Thyroid gland (tissue), 4 donors: ENCODE results near the gene SLC47A2. TPM values are rescaled to one million over a fixed set of nuclear protein-coding genes. Genes with fewer than 3 reads are reported as not detected.
"Not testable (repeated sequence)": the region's sequence is repeated elsewhere in the genome, so short reads cannot be mapped to it uniquely, and the experiment has no call there.

ENCODE experiments used
- DNase-seq, 2 donors: peaks; one replicate each; pipeline ENCODE4 v3.0.0-alpha.2; 2019
- H3K27ac ChIP-seq, 3 donors: fragments of 200-600 bp; sonication (generic); 1 replicate in 2 of 3; 2 replicates in 1 of 3; pipeline ENCODE4 v1.5.1; 2016 to 2019; ENCODE audit warnings: mild to moderate bottlenecking in 1 of 3, moderate library complexity in 1 of 3
- H3K27me3 ChIP-seq: fragments of 200-600 bp; sonication (generic); one replicate; pipeline ENCODE4 v1.5.1; 2019
- H3K36me3 ChIP-seq, 2 donors: fragments of 200-600 bp; sonication (generic); one replicate each; pipeline ENCODE4 v1.5.1; 2016 to 2019
- H3K4me1 ChIP-seq, 2 donors: fragments of 200-600 bp; sonication (generic); one replicate each; pipeline ENCODE4 v1.5.1; 2017 to 2019
- H3K4me3 ChIP-seq, 3 donors: fragments of 200-600 bp; sonication (generic); replicated peaks in 1 of 3; 1 replicate in 2 of 3; 2 replicates in 1 of 3; pipeline ENCODE4 v1.5.1; 2016; ENCODE audit warnings: mild to moderate bottlenecking in 1 of 3
- H3K9me3 ChIP-seq: fragments of 200-600 bp; sonication (generic); one replicate; pipeline ENCODE4 v1.5.1; 2017
- CTCF ChIP-seq, 6 experiments: fragments of 200-600 bp in 3 of 6; fragments of 450-650 bp in 3 of 6; sonication (generic) in 3 of 6; IDR thresholded peaks; one replicate each; pipeline ENCODE4 v1.5.1; 2016 to 2019; ENCODE audit warnings: antibody characterized with exemption in 6 of 6, mild to moderate bottlenecking in 2 of 6, inconsistent platforms in 1 of 6, moderate library complexity in 1 of 6
- POLR2A ChIP-seq, 2 donors: fragments of 450-650 bp; IDR thresholded peaks; one replicate each; pipeline ENCODE4 v1.6.1; 2017; ENCODE audit warnings: antibody characterized with exemption in 2 of 2, mild to moderate bottlenecking in 2 of 2, moderate library complexity in 1 of 2
- WGBS, 2 donors: methylation state at CpG; one replicate each; pipeline ENCODE4 v1.1.5; 2017; 5-methylcytosine and 5-hydroxymethylcytosine counted together
- intact Hi-C: fragments of 100-400 bp; cut with DNase I; formaldehyde crosslinking; loops from one replicate; pipeline ENCODE4 v1.15.1; 2023
- total RNA-seq, 4 donors: library from RNA; depleted of rRNA; stranded (reverse); fragments of >200 nt; gene quantifications; one replicate each; pipeline ENCODE4 v1.2.3, GENCODE V29; 2016

Gene SLC47A2
- total RNA-seq, 4 donors from 2014 or later, result 0.45 to 1.4 TPM; not detected in 2

GRCh38 chr17:19686400-19687090 lies 29.8 kb downstream of the SLC47A2 start:
- H3K4me3 ChIP-seq, result no peak overlapping the region
- H3K27me3 ChIP-seq, result no peaks in the 10 kb centered on the region
- H3K4me1 ChIP-seq, result no peaks in the 10 kb centered on the region
- intact Hi-C loops, result no loop called here
- no peaks in the 10 kb centered on the region for H3K36me3 ChIP-seq
- H3K27ac ChIP-seq, result no peak overlapping the region
- no peaks in the 10 kb centered on the region for H3K9me3 ChIP-seq
- TF ChIP-seq POLR2A (IDR thresholded peaks at IDR 0.05), result no peak
- TF ChIP-seq CTCF (IDR thresholded peaks at IDR 0.05), result no peak
- DNase-seq, result no peak
- 96 to 99% methylated on average over 2 of the region's 2 CpGs for WGBS, 2 donors

GRCh38 chr17:19684909-19685580 lies 31.3 kb downstream of the SLC47A2 start:
- 93 to 97% methylated on average over 22 to 25 of the region's 32 CpGs for WGBS, 2 donors
- H3K27ac ChIP-seq, H3K4me3 ChIP-seq, DNase-seq, H3K9me3 ChIP-seq, intact Hi-C loops, H3K27me3 ChIP-seq, H3K4me1 ChIP-seq, H3K36me3 ChIP-seq: not testable (repeated sequence)

GRCh38 chr17:19683117-19683516 lies 33.3 kb downstream of the SLC47A2 start:
- Histone ChIP-seq H3K9me3 (no peaks in the 10 kb centered on the region), H3K36me3 (no peaks in the 10 kb centered on the region), H3K27me3 (no peaks in the 10 kb centered on the region), H3K4me1 (no peaks in the 10 kb centered on the region), H3K27ac (no peak overlapping the region), H3K4me3 (no peak overlapping the region)
- DNase-seq, result no peak
- WGBS, 2 donors, result 69 to 92% methylated on average over 2 of the region's 2 CpGs
- intact Hi-C loops, result no loop called here
- TF ChIP-seq POLR2A (IDR thresholded peaks at IDR 0.05) (no peak), CTCF (IDR thresholded peaks at IDR 0.05) (no peak)

GRCh38 chr17:19678581-19679453 lies 37.6 kb downstream of the SLC47A2 start:
- Histone ChIP-seq H3K9me3 (no peaks in the 10 kb centered on the region), H3K27me3 (no peaks in the 10 kb centered on the region), H3K27ac (no peak overlapping the region), H3K4me1 (peaks cover 0 to 12% of the 10 kb centered on the region in 2 donors), H3K4me3 (no peak overlapping the region), H3K36me3 (peaks cover 6 to 11% of the 10 kb centered on the region in 2 donors)
- intact Hi-C loops, result no loop called here
- TF ChIP-seq CTCF (IDR thresholded peaks at IDR 0.05), result no peak
- TF ChIP-seq POLR2A (IDR thresholded peaks at IDR 0.05), result no peak
- no peak for DNase-seq
- WGBS, 2 donors, result 97% methylated on average over 15 to 18 of the region's 18 CpGs

- Histone ChIP-seq H3K9me3 (no peaks in the 10 kb centered on the region), H3K4me1 (peaks cover 6 to 22% of the 10 kb centered on the region in 2 donors), H3K27ac (no peak overlapping the region), H3K4me3 (no peak overlapping the region), H3K27me3 (no peaks in the 10 kb centered on the region), H3K36me3 (peaks cover 6 to 11% of the 10 kb centered on the region in 2 donors)
- WGBS, 2 donors, result 97 to 98% methylated on average over 5 of the region's 5 CpGs
- DNase-seq, result no peak
- TF ChIP-seq POLR2A (IDR thresholded peaks at IDR 0.05), result no peak
- no peak for TF ChIP-seq CTCF (IDR thresholded peaks at IDR 0.05)
- intact Hi-C loops, result no loop called here
Measured at GRCh38 chr17:19677736-19678379, 38.5 kb downstream of the SLC47A2 start.
